Neutrophil (primary cell): ENCODE results near the gene RABAC1.

Experiments used
- H3K27ac ChIP-seq: fragments of 200-600 bp; sonication (generic); 2 replicates; pipeline ENCODE4 v1.5.1; 2016; ENCODE audit warnings: mild to moderate bottlenecking, moderate library complexity
- H3K27me3 ChIP-seq: fragments of 200-600 bp; sonication (generic); 2 replicates; pipeline ENCODE4 v1.6.0; 2016; ENCODE audit warnings: mild to moderate bottlenecking
- H3K36me3 ChIP-seq: fragments of 200-600 bp; sonication (generic); 2 replicates; pipeline ENCODE4 v1.5.1; 2017
- H3K4me1 ChIP-seq, 2 experiments: fragments of 200-600 bp in 1 of 2; sonication (generic) in 1 of 2; 1 replicate in 1 of 2; 2 replicates in 1 of 2; pipeline versions ENCODE4 v1.5.1 to v1.6.1; 2013 to 2016; ENCODE audit warnings: low read depth in 1 of 2, low read length in 1 of 2, mild to moderate bottlenecking in 1 of 2, moderate library complexity in 1 of 2; ENCODE audit not compliant: control insufficient read depth in 1 of 2, insufficient read depth in 1 of 2
- H3K4me3 ChIP-seq, 2 experiments: fragments of 200-600 bp in 1 of 2; sonication (generic) in 1 of 2; 1 replicate in 1 of 2; 2 replicates in 1 of 2; pipeline ENCODE4 v1.5.1; 2013 to 2016; ENCODE audit warnings: low read depth in 1 of 2, low read length in 1 of 2, mild to moderate bottlenecking in 1 of 2, moderate library complexity in 1 of 2
- H3K9me3 ChIP-seq: fragments of 200-600 bp; sonication (generic); 2 replicates; pipeline ENCODE4 v1.5.1; 2016
- TF ChIP-seq, protein P1 (sequence below): fragments of 200-600 bp; sonication (generic); IDR thresholded peaks from 2 replicates; pipeline ENCODE4 v1.5.1; 2016; ENCODE audit warnings: antibody characterized with exemption

Gene RABAC1

DNA sequence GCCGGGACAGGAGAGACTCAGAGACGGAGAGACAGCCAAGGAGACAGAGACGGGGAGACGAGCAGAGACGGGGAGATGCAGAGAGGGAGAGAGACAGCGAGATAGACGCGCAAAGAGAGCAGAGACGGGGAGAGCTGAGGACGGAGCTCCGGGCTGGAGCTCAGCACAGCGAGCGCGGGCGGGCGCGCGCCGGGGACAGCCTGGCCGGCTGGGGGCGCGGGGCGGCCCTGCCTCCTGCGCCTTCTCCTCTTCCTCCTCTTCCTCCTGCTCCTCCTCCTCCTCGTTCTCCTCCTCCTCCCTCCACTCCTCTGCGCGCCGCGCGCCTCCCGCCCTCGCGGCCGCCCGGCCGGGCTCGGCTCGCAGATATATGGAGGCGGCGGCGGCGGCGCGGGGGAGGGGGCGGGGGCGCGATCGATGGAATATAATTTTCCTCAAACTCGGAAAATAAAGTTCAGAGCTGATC is 30.9 kb downstream of the RABAC1 start, which contains the start of gene ERFL:
TSS of gene ERFL (minus strand) at position 229 of the 463 bp plus-strand sequence. CDS start 15,530 bp downstream, outside the sequence.
- no peaks in the 10 kb centered on the region for H3K36me3 ChIP-seq
- no peaks in the 10 kb centered on the region for H3K9me3 ChIP-seq
- H3K27ac ChIP-seq, result no peak within 1 kb of the TSS
- H3K4me1 ChIP-seq, result peaks cover 7 to 17% of the 10 kb centered on the region in 2 experiments
- peak within 1 kb of the TSS; percentile 12 to 21 for H3K4me3 ChIP-seq
- H3K27me3 ChIP-seq, result peaks cover 100% of the 10 kb centered on the region
- TF ChIP-seq, protein P1, sequence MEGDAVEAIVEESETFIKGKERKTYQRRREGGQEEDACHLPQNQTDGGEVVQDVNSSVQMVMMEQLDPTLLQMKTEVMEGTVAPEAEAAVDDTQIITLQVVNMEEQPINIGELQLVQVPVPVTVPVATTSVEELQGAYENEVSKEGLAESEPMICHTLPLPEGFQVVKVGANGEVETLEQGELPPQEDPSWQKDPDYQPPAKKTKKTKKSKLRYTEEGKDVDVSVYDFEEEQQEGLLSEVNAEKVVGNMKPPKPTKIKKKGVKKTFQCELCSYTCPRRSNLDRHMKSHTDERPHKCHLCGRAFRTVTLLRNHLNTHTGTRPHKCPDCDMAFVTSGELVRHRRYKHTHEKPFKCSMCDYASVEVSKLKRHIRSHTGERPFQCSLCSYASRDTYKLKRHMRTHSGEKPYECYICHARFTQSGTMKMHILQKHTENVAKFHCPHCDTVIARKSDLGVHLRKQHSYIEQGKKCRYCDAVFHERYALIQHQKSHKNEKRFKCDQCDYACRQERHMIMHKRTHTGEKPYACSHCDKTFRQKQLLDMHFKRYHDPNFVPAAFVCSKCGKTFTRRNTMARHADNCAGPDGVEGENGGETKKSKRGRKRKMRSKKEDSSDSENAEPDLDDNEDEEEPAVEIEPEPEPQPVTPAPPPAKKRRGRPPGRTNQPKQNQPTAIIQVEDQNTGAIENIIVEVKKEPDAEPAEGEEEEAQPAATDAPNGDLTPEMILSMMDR, result no peak

DNA sequence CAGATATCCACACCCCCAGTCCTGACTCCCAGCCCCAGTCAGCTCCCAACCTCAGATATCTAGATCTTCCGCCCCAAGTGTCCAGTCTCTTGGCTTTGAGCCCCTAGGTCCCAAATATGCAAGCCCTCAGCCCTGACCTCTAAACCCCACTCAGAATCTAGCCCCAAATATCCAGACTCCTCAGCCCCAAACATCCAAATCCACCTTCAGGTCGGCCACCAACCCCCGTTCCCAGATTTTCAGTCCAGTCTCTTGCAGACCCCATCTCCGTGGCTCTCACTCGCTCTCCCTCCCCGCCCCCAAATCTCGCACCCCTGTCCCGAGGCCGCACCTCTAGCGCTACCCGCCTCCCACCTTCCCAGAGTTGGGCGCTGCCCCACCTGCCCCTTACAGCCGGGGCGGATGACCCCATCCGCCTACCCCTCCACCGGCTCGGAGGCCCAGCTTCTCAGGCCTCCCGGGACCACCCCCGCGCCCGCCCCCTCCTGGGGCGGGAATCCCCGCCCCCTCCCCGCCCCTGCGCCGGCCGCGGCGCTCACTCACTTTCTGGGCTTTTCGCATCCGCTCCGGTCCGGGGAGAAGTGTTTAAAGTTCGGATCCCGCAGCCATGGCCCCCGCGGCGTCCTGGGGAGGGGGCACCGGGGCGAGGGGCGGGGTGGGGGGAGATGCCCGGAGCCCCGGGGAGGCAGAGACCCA is 31.5 kb downstream of the RABAC1 start:
- Histone ChIP-seq H3K27me3 (peaks cover 100% of the 10 kb centered on the region), H3K4me3 (peak overlapping the region in 1 of 2 experiments; percentile 21), H3K27ac (no peak overlapping the region), H3K36me3 (no peaks in the 10 kb centered on the region), H3K9me3 (no peaks in the 10 kb centered on the region), H3K4me1 (peaks cover 7 to 17% of the 10 kb centered on the region in 2 experiments)
- TF ChIP-seq, protein P1, result no peak

DNA sequence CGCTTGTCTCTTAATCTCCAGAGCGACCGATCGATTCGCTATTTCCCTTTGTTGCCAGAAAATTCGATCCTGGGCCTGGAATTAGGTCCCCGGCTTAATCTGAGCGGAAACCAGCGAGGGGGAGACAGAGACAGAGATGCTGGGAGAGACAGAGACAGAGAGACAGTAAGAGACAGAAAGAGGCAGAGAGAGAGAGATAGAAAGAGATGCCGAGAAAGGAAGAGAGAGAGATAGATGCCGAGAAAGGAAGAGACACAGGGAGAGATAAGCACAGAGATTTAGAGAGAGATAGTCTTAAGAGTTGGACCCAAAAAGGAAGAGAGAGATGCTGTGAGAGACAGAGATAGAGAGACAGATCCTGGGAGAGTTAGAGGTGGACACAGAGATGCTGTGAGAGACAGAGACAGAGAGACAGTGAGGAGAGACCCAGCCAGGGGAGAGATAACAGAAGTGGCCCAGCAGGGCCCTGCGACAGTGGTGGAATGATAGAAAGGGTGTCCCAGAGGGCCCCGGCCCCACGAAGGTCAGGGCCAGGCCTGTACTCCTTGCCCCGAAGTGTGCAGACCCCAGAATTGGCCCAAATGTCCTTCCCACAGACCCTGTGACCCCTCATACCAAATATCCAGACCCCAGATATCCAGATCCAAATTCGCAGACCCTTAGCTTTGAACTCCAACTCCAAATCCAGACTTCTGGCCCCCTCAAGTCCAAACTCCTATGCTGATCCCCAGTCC is 32.2 kb downstream of the RABAC1 start:
- TF ChIP-seq, protein P1, result no peak
- Histone ChIP-seq H3K9me3 (no peaks in the 10 kb centered on the region), H3K27me3 (peaks cover 100% of the 10 kb centered on the region), H3K4me1 (peaks cover 7 to 17% of the 10 kb centered on the region in 2 experiments), H3K36me3 (no peaks in the 10 kb centered on the region), H3K4me3 (no peak overlapping the region), H3K27ac (no peak overlapping the region)

DNA sequence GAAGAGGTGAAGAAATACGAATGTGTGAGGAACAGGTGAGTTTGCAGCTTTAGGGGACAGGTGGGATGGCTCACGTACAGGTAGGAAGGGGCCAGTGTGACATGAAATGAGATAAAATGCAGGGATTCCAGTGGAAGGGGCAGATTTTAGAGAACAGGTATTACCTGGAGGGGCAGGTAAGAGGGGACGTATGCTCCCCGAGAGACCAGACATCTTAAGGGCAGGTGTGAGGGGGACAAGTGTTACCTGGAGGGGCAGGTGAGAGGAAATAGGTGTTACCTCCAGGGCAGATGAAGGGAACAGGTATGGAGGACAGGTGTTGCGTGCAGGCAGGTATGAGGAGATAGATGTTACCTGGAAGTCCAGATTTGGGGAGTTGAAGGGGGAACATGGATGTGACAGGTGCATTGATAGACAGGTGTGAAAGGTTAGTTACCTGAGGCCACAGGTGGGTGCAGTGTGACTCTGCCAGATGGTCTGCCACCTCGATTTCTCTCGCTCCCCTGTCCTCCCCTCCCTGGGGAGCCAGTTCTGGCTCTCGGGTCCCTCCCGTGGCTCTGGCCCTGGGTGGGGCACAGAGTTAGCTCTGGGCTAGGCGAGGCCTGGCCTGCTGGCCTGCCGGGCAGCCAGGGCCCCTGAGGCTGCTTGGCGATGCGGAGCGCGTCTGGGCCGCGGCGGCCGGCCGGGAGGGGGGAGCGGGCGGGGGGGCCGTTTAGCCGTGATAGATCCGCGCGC is 32.9 kb downstream of the RABAC1 start:
- H3K4me1 ChIP-seq, result peaks cover 7 to 17% of the 10 kb centered on the region in 2 experiments
- H3K27me3 ChIP-seq, result peaks cover 100% of the 10 kb centered on the region
- H3K36me3 ChIP-seq, result no peaks in the 10 kb centered on the region
- TF ChIP-seq, protein P1, result no peak
- no peak overlapping the region for H3K4me3 ChIP-seq
- no peaks in the 10 kb centered on the region for H3K9me3 ChIP-seq
- H3K27ac ChIP-seq, result no peak overlapping the region

DNA sequence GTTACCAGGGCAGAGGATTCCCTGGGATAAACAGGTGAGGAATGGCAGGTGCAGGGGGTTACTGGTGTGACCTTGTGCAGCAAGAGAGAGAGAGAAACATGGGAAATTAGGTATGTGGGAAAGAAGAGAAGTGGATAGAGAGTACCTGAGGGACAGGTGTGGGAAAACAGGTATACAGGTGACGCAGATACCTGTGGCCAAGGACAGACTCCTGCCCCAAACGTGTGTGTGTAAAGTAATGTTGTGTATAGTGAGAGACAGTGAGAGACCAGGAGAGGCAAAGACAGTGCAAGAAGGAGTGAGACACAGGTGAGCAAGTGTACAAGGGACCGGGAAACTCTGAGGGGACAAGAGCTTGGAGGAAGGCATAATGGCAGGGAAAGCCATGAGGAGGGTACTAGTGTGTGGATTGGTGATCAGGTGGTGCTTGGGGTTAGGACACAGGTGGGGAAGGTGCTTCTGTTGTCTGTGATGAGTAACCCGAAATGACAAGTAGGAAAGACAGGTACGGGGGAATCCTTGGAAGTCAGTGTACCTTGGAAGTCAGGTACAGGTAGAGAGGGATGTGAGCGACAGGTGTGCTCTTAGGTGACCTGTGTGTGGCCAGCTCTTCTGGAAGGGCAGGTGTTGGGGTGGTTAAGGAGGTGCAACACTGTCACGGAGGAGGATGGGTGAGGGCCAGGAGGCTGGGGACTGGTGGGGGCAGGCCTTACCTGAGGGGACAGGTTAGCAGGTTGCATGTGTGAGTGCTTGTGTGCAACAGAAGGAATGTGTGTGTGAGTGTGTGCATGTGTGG is 33.7 kb downstream of the RABAC1 start:
- TF ChIP-seq, protein P1, result no peak
- H3K27me3 ChIP-seq, result peaks cover 100% of the 10 kb centered on the region
- no peak overlapping the region for H3K27ac ChIP-seq
- H3K36me3 ChIP-seq, result no peaks in the 10 kb centered on the region
- no peak overlapping the region for H3K4me3 ChIP-seq
- peaks cover 7 to 17% of the 10 kb centered on the region in 2 experiments for H3K4me1 ChIP-seq
- no peaks in the 10 kb centered on the region for H3K9me3 ChIP-seq
